Nephron progenitor cell (in vitro differentiated cells): ENCODE results near the gene KRT12.
A peak's percentile ranks its signal among the peaks of the same experiment; 100 is the strongest.

Experiments used
- DNase-seq: peaks from one replicate; pipeline ENCODE4 v3.0.0; 2021
- H3K27ac Mint-ChIP-seq: 2 replicates; pipeline ENCODE4 v1.8.0; 2021; ENCODE audit warnings: mild to moderate bottlenecking, moderate library complexity, mixed read lengths
- H3K27me3 Mint-ChIP-seq: 2 replicates; pipeline ENCODE4 v1.8.0; 2021; ENCODE audit warnings: mild to moderate bottlenecking, low read depth, mixed read lengths; ENCODE audit not compliant: poor library complexity
- H3K36me3 Mint-ChIP-seq: 2 replicates; pipeline ENCODE4 v1.8.0; 2021; ENCODE audit warnings: low read depth, mixed read lengths
- H3K4me1 Mint-ChIP-seq: 2 replicates; pipeline ENCODE4 v1.8.0; 2021; ENCODE audit warnings: mixed read lengths
- H3K4me3 Mint-ChIP-seq: 2 replicates; pipeline ENCODE4 v1.8.0; 2021; ENCODE audit warnings: mild to moderate bottlenecking, moderate library complexity, mixed read lengths
- H3K9me3 Mint-ChIP-seq: 2 replicates; pipeline ENCODE4 v1.8.0; 2021; ENCODE audit warnings: mild to moderate bottlenecking, moderate library complexity, mixed read lengths
- TF ChIP-seq, protein P1 (sequence below): fragments of 200-600 bp; sonication (generic); IDR thresholded peaks from 2 replicates; pipeline ENCODE4 v1.5.0; 2021; ENCODE audit warnings: antibody characterized with exemption

Gene KRT12

DNA sequence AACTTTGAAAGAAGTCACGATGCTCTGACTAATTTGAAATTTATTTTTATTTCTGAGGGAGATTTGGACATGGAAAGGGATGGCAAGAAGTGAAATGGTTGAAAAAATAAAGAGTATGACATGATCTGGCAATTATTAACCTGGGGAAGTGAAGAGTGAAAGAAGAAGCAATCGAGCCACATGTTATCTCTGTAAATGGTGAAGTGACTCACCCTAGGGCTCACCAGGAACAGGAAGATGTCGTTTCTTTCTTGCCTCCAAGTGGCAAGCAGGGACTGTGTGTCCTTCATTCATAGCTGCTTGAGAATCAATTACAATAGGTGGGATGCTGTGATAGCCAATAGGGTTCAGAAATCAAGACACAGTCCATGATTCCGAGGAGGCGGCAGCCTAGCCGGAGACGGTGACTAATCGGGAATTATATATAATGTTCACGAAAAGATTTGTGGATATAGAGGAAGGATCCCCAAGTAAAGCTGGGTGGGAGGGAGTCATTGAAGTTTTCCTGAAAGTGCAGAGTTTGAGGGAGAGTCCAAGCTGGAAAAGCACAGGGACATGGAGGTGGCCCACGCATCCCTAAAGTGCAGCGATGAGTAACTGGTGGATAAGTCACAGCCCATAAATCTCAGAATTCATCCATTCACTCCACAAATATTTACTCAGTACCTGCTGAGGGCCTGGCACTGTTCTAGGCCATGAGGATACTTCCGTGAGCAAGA is 36.3 kb upstream of the KRT12 start:
- Mint-ChIP-seq H3K36me3 (no peaks in the 10 kb centered on the region), H3K4me3 (no peak overlapping the region), H3K4me1 (peaks cover 12% of the 10 kb centered on the region), H3K27ac (peak overlapping the region; percentile 19), H3K27me3 (peaks cover 10% of the 10 kb centered on the region), H3K9me3 (no peaks in the 10 kb centered on the region)
- DNase-seq = no peak
- TF ChIP-seq, protein P1, sequence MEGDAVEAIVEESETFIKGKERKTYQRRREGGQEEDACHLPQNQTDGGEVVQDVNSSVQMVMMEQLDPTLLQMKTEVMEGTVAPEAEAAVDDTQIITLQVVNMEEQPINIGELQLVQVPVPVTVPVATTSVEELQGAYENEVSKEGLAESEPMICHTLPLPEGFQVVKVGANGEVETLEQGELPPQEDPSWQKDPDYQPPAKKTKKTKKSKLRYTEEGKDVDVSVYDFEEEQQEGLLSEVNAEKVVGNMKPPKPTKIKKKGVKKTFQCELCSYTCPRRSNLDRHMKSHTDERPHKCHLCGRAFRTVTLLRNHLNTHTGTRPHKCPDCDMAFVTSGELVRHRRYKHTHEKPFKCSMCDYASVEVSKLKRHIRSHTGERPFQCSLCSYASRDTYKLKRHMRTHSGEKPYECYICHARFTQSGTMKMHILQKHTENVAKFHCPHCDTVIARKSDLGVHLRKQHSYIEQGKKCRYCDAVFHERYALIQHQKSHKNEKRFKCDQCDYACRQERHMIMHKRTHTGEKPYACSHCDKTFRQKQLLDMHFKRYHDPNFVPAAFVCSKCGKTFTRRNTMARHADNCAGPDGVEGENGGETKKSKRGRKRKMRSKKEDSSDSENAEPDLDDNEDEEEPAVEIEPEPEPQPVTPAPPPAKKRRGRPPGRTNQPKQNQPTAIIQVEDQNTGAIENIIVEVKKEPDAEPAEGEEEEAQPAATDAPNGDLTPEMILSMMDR = no peak

DNA sequence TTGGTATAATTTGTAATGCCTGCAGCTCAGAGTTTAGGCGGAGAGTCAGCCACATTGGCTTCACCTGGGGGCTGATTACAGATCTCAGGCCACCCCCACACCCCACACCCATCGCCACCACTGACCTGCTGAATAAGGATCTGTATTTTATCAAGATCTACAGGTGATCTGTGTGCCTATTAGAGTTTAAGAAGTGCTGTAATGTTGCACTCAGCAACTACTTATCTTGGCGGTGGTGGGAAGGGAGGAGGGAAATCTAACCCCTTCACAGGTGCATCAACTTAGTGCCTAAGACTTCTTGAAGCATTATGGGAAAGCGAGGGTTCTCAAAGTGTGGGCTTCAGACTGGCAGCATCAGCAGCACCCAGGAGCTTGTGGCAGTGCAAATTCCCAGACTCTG is 35.5 kb upstream of the KRT12 start:
- Mint-ChIP-seq H3K36me3 (no peaks in the 10 kb centered on the region), H3K27ac (no peak overlapping the region), H3K4me3 (no peak overlapping the region), H3K27me3 (peaks cover 10% of the 10 kb centered on the region), H3K9me3 (no peaks in the 10 kb centered on the region), H3K4me1 (peaks cover 12% of the 10 kb centered on the region)
- DNase-seq = no peak
- TF ChIP-seq, protein P1 = no peak

DNA sequence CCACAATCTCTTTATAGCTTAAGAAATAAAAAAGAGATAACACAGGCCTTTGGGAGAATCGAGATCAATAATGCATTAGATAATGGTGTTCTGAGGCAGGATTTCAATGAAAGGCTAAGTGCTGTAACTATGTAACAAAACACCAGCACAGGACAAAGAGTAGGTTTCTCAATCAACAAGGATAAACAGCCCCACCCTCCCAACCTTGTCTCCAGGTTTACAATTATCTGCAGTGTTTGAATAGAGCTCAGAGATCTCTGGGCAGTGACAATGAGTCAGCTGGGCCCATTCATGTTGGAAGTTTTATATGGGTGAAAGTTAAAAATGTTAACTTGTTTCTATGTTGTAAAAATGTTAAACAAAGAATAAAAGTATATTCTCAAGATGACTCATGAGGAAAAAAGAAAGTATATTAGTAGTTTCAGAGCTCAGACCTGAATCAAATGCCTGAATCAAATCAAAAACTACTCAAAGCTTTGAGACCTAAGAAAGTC is 35.0 kb upstream of the KRT12 start:
- H3K4me3 Mint-ChIP-seq = no peak overlapping the region
- H3K27ac Mint-ChIP-seq = no peak overlapping the region
- peaks cover 12% of the 10 kb centered on the region for H3K4me1 Mint-ChIP-seq

DNA sequence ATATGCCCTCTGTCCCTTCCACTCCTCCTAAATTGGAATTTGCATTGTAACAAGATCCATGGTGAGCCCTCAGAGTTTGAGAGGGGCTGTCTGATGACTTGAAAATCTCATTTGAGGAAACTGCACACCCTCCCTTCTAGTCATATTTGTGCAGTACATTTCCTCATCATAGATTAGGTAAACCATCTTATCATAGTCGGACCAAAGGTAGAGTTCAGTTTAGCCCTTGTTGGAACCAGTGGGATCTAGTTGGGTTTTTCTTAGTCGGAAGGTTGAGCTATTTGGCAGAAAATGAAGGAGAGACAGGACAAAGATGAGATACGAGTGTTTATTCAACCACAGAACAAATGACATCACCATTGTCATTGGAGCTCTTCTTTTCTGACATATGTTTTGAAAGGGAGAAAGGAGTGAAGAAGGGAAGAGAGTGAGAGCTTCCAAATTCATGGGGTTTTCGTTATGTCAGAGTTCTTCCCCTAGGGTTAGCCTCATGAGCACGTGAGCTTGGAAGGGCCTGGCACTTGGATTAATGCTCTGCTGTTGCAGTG is 33.9 kb upstream of the KRT12 start:
- no peak overlapping the region for H3K4me3 Mint-ChIP-seq
- no peak overlapping the region for H3K27ac Mint-ChIP-seq
- no peak for DNase-seq
- H3K36me3 Mint-ChIP-seq = no peaks in the 10 kb centered on the region
- TF ChIP-seq, protein P1 = no peak
- no peaks in the 10 kb centered on the region for H3K9me3 Mint-ChIP-seq
- H3K27me3 Mint-ChIP-seq = peaks cover 10% of the 10 kb centered on the region
- peaks cover 12% of the 10 kb centered on the region for H3K4me1 Mint-ChIP-seq

More for the DNA sequence above, 35.0 kb upstream of the KRT12 start:
- no peak for DNase-seq
- peaks cover 10% of the 10 kb centered on the region for H3K27me3 Mint-ChIP-seq
- no peaks in the 10 kb centered on the region for H3K36me3 Mint-ChIP-seq
- no peaks in the 10 kb centered on the region for H3K9me3 Mint-ChIP-seq
- TF ChIP-seq, protein P1 = no peak

DNA sequence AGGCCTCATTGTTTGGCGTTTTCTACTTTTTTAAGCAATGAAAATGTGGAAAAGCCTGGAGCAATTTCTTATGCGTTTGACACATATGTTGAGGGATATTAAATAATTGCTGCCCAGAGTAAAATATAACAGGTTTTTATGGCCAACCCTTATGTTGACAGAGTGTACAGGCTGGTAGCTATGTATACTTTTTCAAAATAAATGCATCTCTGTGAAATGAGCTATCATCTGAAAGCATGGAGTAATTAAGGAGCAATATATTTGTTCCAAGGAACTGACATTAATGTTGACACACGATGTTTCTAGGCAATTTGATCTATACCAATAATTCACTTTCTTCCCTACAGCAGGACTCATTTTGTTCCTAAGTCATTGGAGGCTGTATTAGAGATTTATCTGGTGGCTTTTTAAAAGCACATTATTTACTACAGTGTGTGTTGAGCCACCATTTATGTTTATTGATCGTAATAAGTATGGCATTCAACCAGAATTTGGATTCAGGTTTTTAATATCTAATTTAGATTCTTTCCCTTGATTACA is 30.0 kb upstream of the KRT12 start:
- Mint-ChIP-seq H3K27me3 (peaks cover 15% of the 10 kb centered on the region), H3K4me1 (no peaks in the 10 kb centered on the region), H3K9me3 (no peaks in the 10 kb centered on the region)

More for the DNA sequence above, 30.0 kb upstream of the KRT12 start:
- H3K27ac Mint-ChIP-seq = no peak overlapping the region
- TF ChIP-seq, protein P1 = no peak
- no peaks in the 10 kb centered on the region for H3K36me3 Mint-ChIP-seq
- H3K4me3 Mint-ChIP-seq = no peak overlapping the region
- no peak for DNase-seq
